Chondrocyte (in vitro differentiated cells): ENCODE data around the gene WRAP53. TPM values are rescaled to one million over a fixed set of nuclear protein-coding genes. Genes with fewer than 3 reads are reported as not detected.

Experiments used
- DNase-seq: peaks from one replicate; pipeline ENCODE4 v3.0.0; 2021; ENCODE audit warnings: mixed read lengths, low spot score
- H3K27ac Mint-ChIP-seq: one replicate; pipeline ENCODE4 v1.8.0; 2021; ENCODE audit warnings: mild to moderate bottlenecking, moderate library complexity, mixed read lengths; ENCODE audit not compliant: unreplicated experiment
- H3K27me3 Mint-ChIP-seq: 2 replicates; pipeline ENCODE4 v1.8.0; 2021; ENCODE audit warnings: low read depth, mixed read lengths
- H3K36me3 Mint-ChIP-seq: 2 replicates; pipeline ENCODE4 v1.8.0; 2021; ENCODE audit warnings: low read depth, mixed read lengths
- H3K4me1 Mint-ChIP-seq: 2 replicates; pipeline ENCODE4 v1.8.0; 2021; ENCODE audit warnings: low read depth, mild to moderate bottlenecking, mixed read lengths
- H3K4me3 Mint-ChIP-seq: one replicate; pipeline ENCODE4 v1.8.0; 2021; ENCODE audit warnings: mild to moderate bottlenecking, moderate library complexity, mixed read lengths; ENCODE audit not compliant: unreplicated experiment
- H3K9me3 Mint-ChIP-seq: 2 replicates; pipeline ENCODE4 v1.8.0; 2021; ENCODE audit warnings: low read depth, mixed read lengths
- total RNA-seq: library from RNA; stranded (reverse); gene quantifications from 3 replicates; pipeline ENCODE4 v1.2.1, GENCODE V29; 2021
- TF ChIP-seq, protein P1 (sequence below): fragments of 200-600 bp; sonication (generic); IDR thresholded peaks from 2 replicates; pipeline ENCODE4 v1.5.0; 2021; ENCODE audit warnings: antibody characterized with exemption, mild to moderate bottlenecking, moderate library complexity

WRAP53 gene
- total RNA-seq, 1 donor from 2014 or later, result 7.1 TPM

DNA sequence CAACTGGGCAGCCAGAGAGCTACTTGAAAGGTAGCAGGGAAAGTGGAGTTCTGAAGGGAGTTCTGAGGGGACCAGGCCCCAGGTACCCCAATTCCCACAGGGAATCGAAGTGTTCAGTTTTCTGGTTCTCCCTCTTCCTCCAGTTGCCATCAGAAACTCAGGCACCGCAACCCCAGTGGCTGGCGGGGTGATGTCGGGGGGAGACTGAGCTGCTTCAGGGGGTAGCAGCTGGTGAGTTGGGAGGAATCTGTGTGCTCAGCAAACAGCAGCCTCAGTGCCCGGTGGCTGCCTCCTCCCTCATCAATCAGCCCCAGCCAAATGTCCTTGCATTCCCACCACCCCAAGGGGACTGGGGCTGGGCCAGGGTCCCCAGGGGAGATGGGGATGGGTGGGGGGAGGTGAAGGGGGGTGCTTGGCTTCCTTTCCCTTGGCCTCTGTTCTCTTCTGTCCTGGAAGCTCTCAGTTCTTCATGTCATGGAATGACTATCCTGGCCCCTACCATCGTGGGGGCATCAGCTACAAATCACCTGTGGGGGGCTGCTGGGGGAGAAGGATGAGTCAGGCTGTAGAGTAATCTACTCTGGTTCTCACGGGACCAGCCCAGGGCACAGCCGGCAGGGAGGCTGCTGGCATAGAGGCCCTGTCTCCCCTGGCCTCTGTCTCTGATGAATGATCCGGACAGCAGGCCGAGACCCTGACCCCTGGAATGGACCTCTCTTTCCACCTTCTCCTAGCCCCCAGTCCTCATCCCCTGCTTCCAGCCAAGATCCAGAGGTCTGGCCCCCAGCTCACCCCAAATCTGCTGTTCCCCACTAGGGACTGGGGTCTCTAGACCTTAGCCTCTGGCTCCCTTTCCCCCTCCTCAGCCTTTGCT, 26.7 kb downstream of the WRAP53 start:
- peaks cover 25% of the 10 kb centered on the region for H3K27me3 Mint-ChIP-seq
- no peak overlapping the region for H3K4me3 Mint-ChIP-seq
- H3K36me3 Mint-ChIP-seq, result no peaks in the 10 kb centered on the region
- TF ChIP-seq, protein P1, sequence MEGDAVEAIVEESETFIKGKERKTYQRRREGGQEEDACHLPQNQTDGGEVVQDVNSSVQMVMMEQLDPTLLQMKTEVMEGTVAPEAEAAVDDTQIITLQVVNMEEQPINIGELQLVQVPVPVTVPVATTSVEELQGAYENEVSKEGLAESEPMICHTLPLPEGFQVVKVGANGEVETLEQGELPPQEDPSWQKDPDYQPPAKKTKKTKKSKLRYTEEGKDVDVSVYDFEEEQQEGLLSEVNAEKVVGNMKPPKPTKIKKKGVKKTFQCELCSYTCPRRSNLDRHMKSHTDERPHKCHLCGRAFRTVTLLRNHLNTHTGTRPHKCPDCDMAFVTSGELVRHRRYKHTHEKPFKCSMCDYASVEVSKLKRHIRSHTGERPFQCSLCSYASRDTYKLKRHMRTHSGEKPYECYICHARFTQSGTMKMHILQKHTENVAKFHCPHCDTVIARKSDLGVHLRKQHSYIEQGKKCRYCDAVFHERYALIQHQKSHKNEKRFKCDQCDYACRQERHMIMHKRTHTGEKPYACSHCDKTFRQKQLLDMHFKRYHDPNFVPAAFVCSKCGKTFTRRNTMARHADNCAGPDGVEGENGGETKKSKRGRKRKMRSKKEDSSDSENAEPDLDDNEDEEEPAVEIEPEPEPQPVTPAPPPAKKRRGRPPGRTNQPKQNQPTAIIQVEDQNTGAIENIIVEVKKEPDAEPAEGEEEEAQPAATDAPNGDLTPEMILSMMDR, result no peak
- no peak overlapping the region for H3K27ac Mint-ChIP-seq
- H3K9me3 Mint-ChIP-seq, result no peaks in the 10 kb centered on the region
- peaks cover 12% of the 10 kb centered on the region for H3K4me1 Mint-ChIP-seq
- no peak for DNase-seq

DNA sequence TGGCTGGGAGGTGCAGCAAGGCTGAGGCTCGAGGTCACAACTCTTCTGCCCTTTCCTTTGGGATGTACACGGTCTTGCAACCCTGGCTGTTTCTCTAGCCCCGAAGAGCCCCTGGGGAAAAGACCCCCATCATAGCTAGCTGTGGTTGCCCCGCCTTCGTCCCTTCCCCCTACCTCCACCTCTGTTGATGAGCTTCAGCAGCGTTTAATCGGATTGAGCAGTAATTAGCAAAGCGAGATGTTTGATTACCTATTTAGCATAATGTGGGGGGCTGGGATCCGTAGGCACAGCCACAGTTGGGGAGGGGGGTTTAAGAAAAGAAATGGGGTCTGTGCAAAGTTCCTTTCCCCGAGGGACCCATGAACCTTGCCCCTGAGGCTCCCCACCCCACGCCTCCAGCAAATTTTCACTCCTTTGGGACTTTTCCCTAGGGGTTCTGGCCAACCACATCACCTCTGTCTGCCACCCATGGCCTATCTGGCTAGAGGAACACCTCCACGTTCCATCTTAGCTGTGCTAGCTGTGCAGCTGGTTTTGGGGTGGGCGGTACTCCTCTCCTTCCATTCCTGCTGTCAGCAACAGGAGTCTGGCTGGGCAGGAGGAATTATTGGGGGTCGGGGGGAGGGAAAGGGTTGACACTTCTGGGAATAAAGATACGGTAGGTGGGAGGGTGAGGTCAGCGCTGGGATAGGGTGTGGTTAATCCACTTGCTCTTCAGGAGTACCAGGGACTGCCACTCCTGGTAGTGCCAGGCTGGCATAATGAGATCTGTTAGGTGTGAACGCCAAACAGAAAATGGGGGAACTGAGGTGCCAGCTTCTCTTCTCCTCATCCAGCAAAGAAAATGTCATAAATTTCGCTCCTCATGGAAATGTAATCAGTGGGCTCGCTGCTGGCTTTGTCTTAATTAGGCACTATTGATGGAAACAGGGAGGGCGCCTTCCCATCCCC, 27.9 kb downstream of the WRAP53 start:
- Mint-ChIP-seq H3K4me3 (peak overlapping the region; percentile 87), H3K9me3 (no peaks in the 10 kb centered on the region), H3K36me3 (no peaks in the 10 kb centered on the region), H3K4me1 (peaks cover 12% of the 10 kb centered on the region), H3K27me3 (peaks cover 33% of the 10 kb centered on the region), H3K27ac (peak overlapping the region; percentile 68)
- DNase-seq, result no peak
- TF ChIP-seq, protein P1, result no peak

DNA sequence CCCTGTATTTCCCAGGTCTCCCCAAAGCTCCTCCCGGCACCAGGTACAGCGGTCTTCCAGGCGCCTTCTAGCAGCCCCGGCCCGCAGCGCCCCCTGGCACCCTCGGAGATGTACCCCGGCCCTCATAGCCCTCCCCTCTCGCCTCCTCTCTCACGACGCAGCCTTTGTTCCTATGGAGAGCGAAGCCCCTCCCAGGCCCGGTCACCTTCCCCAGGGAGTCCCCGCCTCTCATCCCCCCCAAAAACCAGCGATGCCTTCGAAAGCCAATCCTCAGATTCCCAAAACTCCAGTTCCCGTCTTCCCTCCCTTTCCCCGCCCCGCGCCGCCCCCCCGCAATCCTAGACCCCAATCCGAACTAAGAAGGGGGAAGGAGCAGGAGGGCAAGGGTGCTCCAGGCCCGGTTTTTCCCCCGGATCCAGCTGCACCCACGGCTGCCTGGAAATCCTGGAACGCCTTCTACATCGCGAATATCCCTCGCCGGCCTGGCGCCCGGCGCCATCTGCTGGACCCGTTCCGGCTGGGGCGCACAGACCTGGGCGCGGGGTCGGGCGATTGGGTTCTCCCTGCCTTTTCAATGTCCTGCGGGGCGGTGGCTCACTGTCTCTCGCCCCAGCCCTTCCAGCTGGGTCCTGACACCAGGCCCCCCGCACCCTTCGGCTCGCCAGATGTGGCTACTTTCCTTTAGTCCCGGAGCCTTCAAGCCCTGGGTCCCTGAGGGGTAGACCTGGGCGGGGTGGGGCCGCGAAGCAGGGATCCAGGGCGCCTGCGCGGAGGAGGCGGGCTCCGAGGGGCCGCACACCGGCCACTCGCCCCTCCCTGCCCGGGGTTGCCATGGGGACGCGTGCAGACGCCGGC, 28.9 kb downstream of the WRAP53 start, which contains the start of gene DNAH2:
Gene DNAH2 (plus strand): TSS at position 844 of the 855 bp plus-strand sequence. CDS start 1,991 bp downstream, outside the sequence.
- no peak for DNase-seq
- H3K27ac Mint-ChIP-seq, result peak within 1 kb of the TSS; percentile 68
- no peaks in the 10 kb centered on the region for H3K9me3 Mint-ChIP-seq
- peaks cover 12% of the 10 kb centered on the region for H3K4me1 Mint-ChIP-seq
- no peaks in the 10 kb centered on the region for H3K36me3 Mint-ChIP-seq
- TF ChIP-seq, protein P1, result peak; percentile 78
- peak within 1 kb of the TSS; percentile 87 for H3K4me3 Mint-ChIP-seq
- H3K27me3 Mint-ChIP-seq, result peaks cover 32% of the 10 kb centered on the region

DNA sequence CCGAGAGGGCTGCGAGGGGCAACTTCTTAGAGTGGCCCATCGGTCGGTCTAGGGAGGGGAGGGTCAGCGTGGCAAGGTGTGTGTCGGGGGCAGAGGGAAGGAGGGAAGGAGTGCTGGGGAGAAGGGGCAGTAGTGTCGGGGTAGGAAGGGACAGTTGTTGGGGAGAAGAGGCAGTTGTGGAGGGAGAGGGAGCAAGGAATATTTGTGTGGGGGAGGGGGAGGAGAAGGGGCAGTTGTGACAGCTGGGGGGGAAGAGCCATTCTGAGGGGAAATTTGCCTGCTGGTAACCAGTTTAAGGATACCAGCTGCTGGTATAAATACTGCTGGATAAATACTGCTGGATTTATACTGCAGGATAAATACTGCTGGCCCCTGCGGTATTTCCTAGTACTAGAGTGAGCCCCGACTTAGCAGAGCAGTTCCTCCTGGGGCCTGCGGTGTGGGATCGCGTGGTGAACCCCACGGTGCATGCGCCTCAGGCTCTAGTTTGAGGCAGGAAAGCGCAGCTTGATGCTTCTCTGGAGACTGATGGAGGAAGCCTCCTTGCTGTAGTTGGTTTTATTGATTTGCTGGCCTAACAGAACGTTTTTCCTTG, 29.6 kb downstream of the WRAP53 start:
- Mint-ChIP-seq H3K27ac (no peak overlapping the region), H3K9me3 (no peaks in the 10 kb centered on the region)
- no peak for DNase-seq

More for the DNA sequence above, 29.6 kb downstream of the WRAP53 start:
- Mint-ChIP-seq H3K27me3 (peaks cover 34% of the 10 kb centered on the region), H3K4me3 (peak overlapping the region; percentile 87), H3K36me3 (no peaks in the 10 kb centered on the region), H3K4me1 (peaks cover 12% of the 10 kb centered on the region)
- TF ChIP-seq, protein P1, result no peak
